Measurements from ENCODE around the gene THSD7B. TPM values are rescaled to one million over a fixed set of nuclear protein-coding genes. Genes with fewer than 3 reads are reported as not detected.

Gene THSD7B
- total and polyA plus RNA-seq, 9 of the 15 experiments (the other 6 are each of a cell fraction or from before 2014, with no cell fraction given), result not detected

GRCh38 chr2:137547842-137548241, 782.5 kb downstream of the THSD7B start:
- intact Hi-C loops (cut with micrococcal nuclease) (no loop called here), in situ Hi-C loops (cut with MboI) (no loop called here)
- TF ChIP-seq FOXM1 (IDR thresholded peaks at IDR 0.05; ENCODE audit: low read depth) (no peak), FOXM1 (CRISPR knock-in tag; IDR thresholded peaks at IDR 0.05; ENCODE audit: low read depth) (no peak), NR3C1 (CRISPR knock-in tag; IDR thresholded peaks at IDR 0.05) (no peak), PHF20 (IDR thresholded peaks at IDR 0.05; ENCODE audit: partially characterized antibody) (no peak), KDM4B (IDR thresholded peaks at IDR 0.05; ENCODE audit: borderline replicate concordance in 2 of 2, low read depth in 1 of 2) (no peak), ZNF75A (CRISPR knock-in tag; IDR thresholded peaks at IDR 0.05) (no peak), NR4A1 (CRISPR knock-in tag; IDR thresholded peaks at IDR 0.05) (no peak), NR4A1 (tag; IDR thresholded peaks at IDR 0.05) (no peak), PATZ1 (CRISPR knock-in tag; IDR thresholded peaks at IDR 0.05; ENCODE audit: borderline replicate concordance) (no peak), PURB (CRISPR knock-in tag; IDR thresholded peaks at IDR 0.05; ENCODE audit: low read depth) (no peak), STAT5A (IDR thresholded peaks at IDR 0.05; ENCODE audit: borderline replicate concordance, low read length) (no peak), FOSL1 (tag; conservative IDR thresholded peaks at IDR 0.05) (no peak), NEUROD1 (IDR thresholded peaks at IDR 0.05; ENCODE audit: borderline replicate concordance, low read depth, low read length, partially characterized antibody) (no peak), ZNF57 (CRISPR knock-in tag; IDR thresholded peaks at IDR 0.05) (no peak), ATF6 (CRISPR knock-in tag; IDR thresholded peaks at IDR 0.05) (no peak), ATF2 (CRISPR knock-in tag; IDR thresholded peaks at IDR 0.05) (no peak), MCM3 (IDR thresholded peaks at IDR 0.05) (no peak), U2AF1 (optimal IDR thresholded peaks at IDR 0.05; ENCODE audit: low read depth, low read length) (no peak)
- TF ChIP-seq, protein P1, sequence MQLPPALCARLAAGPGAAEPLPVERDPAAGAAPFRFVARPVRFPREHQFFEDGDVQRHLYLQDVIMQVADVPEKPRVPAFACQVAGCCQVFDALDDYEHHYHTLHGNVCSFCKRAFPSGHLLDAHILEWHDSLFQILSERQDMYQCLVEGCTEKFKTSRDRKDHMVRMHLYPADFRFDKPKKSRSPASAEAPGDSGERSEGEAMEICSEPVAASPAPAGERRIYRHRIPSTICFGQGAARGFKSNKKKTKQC (CRISPR knock-in tag; IDR thresholded peaks at IDR 0.05), result no peak
- H2AFZ ChIP-seq (ENCODE audit: low read depth, low read length), result no peak overlapping the region
- FAIRE-seq (no peak), ATAC-seq (no peak), DNase-seq (ENCODE audit: extremely low read depth in 1 of 4, low spot score in 3 of 4) (no peak)
- under 1% methylated on average over 6 of the region's 6 CpGs for WGBS (ENCODE audit: insufficient coverage, low coverage, missing lambda C conversion rate)
- no peaks in the 10 kb centered on the region for H3K9me3 ChIP-seq (replicated peaks; ENCODE audit: control insufficient read depth, insufficient read depth, low read depth, low read length)
- no peaks in the 10 kb centered on the region for H4K20me1 ChIP-seq (replicated peaks; ENCODE audit: control insufficient read depth, insufficient read depth, low read length)
- H3K27me3 ChIP-seq (ENCODE audit: control insufficient read depth in 2 of 2, insufficient read depth in 2 of 2, low read length in 2 of 2), result no peaks in the 10 kb centered on the region
- no peak overlapping the region for H3K9ac ChIP-seq (ENCODE audit: insufficient read depth in 1 of 2, low read depth in 2 of 2, low read length in 2 of 2)
- ChIA-PET POLR2A (no interaction called here), CTCF (ENCODE audit: low intra/inter-chr PET ratio) (no interaction called here)
- no peak overlapping the region for H3K4me2 ChIP-seq (ENCODE audit: insufficient read depth, low read length)
- H3K9me1 ChIP-seq (ENCODE audit: control insufficient read depth, insufficient read depth, low read length), result no peaks in the 10 kb centered on the region
- no peak overlapping the region for H3K4me3 ChIP-seq
- H3K27ac ChIP-seq (ENCODE audit: extremely low read depth, low read depth, low read length), result no peak overlapping the region
- no peaks in the 10 kb centered on the region for H3K4me1 ChIP-seq (replicated peaks in 1 of 2; ENCODE audit: control insufficient read depth in 2 of 2, insufficient read depth in 2 of 2, low read length in 2 of 2)
- H3K79me2 ChIP-seq (ENCODE audit: control insufficient read depth, insufficient read depth, low read length), result no peaks in the 10 kb centered on the region
- H3K36me3 ChIP-seq (ENCODE audit: control insufficient read depth, insufficient read depth, low read length), result no peaks in the 10 kb centered on the region
- BruUV-seq (replicated peaks), result no TSS peak

Measured in K562 (cell line).